ENCODE results near the gene POU2F3.
"Not testable (repeated sequence)": the region's sequence is repeated elsewhere in the genome, so short reads cannot be mapped to it uniquely, and the experiment has no call there.

POU2F3 gene

GRCh38 chr11:120249279-120250262, 9.6 kb downstream of the POU2F3 start:
- DNase-seq (ENCODE audit: low read depth in 3 of 3, low spot score in 1 of 3): no peak

DNA sequence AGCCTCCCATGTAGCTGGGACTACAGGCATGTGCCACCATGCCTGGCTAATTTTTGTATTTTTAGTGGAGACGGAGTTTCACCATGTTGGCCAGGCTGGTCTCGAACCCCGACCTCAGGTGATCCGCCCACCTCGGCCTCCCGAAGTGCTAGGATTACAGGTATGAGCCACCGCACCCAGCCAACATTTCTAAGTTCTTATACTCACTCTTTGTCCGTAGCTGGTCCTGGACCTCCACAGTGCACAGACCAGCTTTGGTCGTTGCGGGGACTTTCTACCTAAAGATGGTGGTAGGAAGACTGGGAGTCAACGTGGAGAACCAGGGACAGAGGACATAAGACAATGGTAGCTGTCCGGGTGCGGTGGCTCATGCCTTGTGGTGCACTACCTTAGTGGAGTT, 13.4 kb downstream of the POU2F3 start:
- not testable (repeated sequence) for DNase-seq (ENCODE audit: low read depth in 3 of 3, low spot score in 1 of 3)

- DNase-seq (ENCODE audit: low read depth in 3 of 3, low spot score in 1 of 3): no peak
Measured at GRCh38 chr11:120254788-120255518, 15.0 kb downstream of the POU2F3 start.

DNA sequence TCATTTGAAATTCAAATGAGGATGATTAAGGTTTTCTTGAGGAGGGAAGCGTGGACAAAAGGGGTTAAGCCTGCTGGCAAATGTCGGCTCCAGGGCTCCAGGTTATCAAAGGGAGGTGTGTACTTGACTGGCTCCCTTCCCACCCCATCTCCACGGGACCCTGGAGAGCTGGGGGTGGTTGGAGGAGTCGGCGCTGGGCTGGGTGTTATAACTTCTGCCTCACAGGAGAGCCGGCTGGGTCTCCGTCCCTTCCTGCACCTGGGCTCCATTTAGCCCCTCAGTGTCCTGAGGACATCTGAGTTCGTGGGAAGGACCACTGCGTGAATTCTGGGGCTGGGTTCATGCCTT, 15.6 kb downstream of the POU2F3 start:
- DNase-seq (ENCODE audit: low read depth in 3 of 3, low spot score in 1 of 3): no peak

DNA sequence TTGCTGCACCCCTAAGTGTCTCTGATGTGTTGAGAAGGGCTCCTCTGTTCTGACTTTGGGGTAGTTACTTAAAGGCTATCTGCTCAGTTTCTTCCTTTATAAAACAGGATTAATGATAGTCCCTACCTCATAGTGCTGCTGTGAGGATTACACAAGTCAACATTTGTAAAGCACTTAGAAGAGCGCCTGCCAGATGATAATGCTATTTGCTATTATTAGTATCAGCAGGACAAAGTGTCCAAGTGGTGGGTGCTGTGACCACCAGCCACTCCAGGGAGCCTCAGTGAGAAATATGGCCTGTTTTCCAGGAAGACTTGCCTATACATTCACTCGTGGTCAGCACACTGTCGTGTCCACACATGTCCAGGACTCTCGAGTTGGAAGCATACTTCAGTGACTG, 16.2 kb downstream of the POU2F3 start:
- no peak for DNase-seq (ENCODE audit: low read depth in 3 of 3, low spot score in 1 of 3)

- DNase-seq (ENCODE audit: low read depth in 3 of 3, low spot score in 1 of 3): no peak
Measured at GRCh38 chr11:120256779-120257178, 16.8 kb downstream of the POU2F3 start.

DNA sequence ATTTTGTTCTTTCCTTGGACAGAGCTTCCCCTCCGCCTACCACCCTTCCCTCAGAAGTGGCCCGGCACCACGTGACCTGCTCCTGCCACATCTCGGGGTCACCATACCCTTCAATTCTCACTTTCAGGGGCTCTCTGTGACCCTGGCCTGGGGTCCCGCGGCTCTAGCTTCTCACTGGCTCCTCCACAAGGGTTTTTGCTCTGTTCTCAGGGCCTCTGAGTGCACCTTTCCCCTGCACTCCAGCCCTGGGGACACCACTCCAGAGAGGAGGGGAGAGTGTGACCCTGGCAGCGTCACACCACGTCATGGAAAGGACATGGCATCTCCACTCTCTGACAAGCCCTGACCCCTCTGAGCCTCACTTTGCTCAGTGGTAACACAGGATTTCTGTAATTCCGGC, 17.4 kb downstream of the POU2F3 start:
- DNase-seq (ENCODE audit: low read depth in 3 of 3, low spot score in 1 of 3): no peak

- DNase-seq (ENCODE audit: low read depth in 3 of 3, low spot score in 1 of 3): no peak
Measured at GRCh38 chr11:120258661-120259060, 18.7 kb downstream of the POU2F3 start.

DNA sequence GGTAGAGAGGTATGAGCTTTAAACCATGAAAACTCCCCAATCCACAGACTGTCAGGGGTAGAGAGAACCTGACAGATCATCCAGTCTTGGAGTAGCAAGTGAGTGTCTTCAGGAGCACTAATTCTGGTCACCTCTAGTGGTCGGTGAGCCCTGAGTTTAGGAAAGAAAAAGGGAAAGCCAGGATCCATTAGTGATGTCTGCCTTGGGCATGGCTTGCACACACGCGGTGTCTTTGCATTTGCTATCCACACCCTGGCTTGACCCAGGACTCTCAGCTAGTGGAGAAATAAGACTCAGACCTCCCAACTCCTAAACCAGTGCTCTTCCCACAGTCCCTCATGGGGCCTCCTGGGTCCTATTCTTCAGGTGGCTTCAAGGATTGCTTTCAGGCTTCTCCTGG, 19.3 kb downstream of the POU2F3 start:
- DNase-seq (ENCODE audit: low read depth in 3 of 3, low spot score in 1 of 3): no peak

GRCh38 chr11:120259988-120260565, 20.1 kb downstream of the POU2F3 start:
- DNase-seq (ENCODE audit: low read depth in 3 of 3, low spot score in 1 of 3): no peak

GRCh38 chr11:120260616-120261015, 20.7 kb downstream of the POU2F3 start:
- no peak for DNase-seq (ENCODE audit: low read depth in 3 of 3, low spot score in 1 of 3)

DNA sequence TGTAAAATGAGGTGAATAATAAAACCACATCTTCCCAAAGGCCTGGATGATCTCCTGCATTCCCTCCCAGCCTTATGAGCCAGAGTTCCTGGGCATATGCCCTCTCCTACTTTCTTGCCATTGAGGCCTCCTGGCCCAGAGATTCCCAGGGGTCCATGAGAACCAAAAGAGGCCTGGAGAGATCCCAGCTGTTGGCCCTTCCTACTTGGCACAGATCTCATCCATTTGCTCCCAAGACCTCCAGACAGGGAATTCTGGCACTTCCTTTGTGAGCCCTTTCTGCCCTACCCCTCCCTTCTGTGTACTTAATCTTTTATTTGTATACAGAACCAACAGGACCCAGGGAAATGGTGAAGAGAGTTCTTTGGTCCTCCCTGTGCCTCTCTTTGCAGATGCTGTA, 21.4 kb downstream of the POU2F3 start:
- DNase-seq (ENCODE audit: low read depth in 3 of 3, low spot score in 1 of 3): no peak

DNA sequence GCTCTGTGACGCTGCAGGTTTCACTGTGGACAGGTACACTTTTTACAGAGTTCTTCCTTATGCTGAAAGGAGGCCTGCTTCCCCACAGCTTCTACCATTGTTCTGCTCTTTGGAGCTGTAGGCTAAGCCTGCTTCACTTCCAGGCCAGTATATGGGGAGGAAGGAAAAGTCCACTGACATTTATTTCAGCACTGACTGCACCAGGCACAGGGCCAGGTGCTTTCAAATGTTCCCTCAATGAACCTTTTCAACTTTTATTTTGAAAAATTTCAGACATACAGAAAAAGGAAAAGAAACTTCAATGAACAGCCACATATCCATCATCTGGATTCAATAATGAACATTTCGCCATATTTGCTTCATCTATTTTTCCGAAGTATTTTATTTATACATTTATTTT, 22.0 kb downstream of the POU2F3 start:
- DNase-seq (ENCODE audit: low read depth in 3 of 3, low spot score in 1 of 3): no peak

DNA sequence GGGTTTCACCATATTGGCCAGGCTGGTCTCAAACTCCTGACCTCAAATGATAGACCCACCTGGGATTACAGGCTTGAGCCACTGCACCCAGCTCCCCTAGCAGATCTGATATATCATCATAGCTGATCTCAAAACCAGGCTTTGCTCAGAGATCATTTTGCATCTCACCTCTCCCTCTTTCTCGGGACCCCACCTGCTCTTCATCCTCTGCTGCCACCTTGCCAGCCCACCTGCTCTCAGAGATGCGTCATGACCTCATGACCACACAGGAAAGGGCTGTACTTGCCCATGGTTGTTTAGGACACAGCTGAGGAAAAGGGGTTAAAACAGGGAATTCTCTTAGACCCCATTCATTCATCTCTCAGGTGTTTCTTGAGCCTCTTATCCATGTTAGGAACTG, 27.4 kb downstream of the POU2F3 start:
- no peak for DNase-seq (ENCODE audit: low read depth in 3 of 3, low spot score in 1 of 3)

DNA sequence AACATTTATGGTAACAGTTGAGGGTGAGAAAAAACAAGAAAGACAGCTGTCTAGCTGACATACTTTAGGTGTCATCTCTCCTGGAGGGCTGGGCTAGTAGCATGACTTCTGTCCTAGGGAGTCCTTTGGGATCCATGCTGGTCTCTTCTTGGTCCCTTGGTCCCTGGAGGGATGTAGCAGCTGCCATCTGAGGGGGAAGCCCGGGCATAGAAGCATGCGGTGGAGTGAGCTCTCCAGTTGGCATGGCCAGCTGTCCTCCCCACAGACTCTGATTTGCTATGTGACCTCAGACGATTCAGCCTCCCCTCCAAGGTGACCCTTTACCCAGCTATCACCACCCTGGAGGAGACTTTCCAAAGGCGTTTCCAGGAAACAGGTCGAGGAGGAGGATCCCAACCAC, 28.7 kb downstream of the POU2F3 start:
- DNase-seq (ENCODE audit: low read depth in 3 of 3, low spot score in 1 of 3): no peak

- DNase-seq (ENCODE audit: low read depth in 3 of 3, low spot score in 1 of 3): no peak
Measured at GRCh38 chr11:120270386-120270785, 30.4 kb downstream of the POU2F3 start.

DNA sequence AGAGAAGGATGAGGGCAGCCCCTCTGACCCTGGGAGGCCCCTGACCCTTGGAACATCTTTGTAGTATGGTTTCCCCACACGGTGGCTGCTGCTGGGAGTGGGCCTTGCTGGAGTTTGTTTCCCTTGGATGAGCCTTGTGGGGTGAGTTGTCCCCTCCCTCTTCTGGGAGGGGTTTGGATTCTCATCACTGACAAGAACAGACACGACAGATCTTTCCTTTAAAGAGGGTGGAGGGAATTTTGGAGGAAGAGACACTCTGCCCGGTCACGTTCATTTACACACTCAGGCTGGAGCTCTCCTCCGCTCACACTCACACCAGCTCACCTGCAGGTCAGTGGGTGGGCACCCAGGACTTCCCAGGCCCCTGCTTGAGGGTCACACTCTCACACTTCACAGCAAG, 31.7 kb downstream of the POU2F3 start:
- no peak for DNase-seq (ENCODE audit: low read depth in 3 of 3, low spot score in 1 of 3)

GRCh38 chr11:120272303-120272702, 32.4 kb downstream of the POU2F3 start:
- no peak for DNase-seq (ENCODE audit: low read depth in 3 of 3, low spot score in 1 of 3)

DNA sequence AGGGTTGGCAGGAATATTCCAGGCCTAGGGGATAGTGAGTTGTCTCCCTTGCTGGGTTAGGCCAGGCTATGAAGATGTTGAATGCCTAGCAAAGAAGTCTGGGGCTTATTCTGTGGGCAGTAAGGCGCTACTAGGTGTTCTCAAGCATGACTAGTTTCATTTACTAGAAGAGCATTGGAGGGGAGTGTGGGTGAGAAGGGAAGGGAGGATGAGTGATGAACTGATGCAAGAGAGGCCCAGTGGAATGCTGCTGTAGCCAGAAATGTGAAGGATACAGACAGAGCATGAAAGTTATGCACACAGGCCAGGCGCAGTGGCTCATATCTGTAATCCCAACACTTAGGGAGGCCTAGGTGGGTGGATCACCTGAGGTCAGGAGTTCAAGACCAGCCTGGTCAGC, 33.5 kb downstream of the POU2F3 start:
- no peak for DNase-seq (ENCODE audit: low read depth in 3 of 3, low spot score in 1 of 3)

- DNase-seq (ENCODE audit: low read depth in 3 of 3, low spot score in 1 of 3): not testable (repeated sequence)
Measured at GRCh38 chr11:120273956-120274355, 34.0 kb downstream of the POU2F3 start.

DNA sequence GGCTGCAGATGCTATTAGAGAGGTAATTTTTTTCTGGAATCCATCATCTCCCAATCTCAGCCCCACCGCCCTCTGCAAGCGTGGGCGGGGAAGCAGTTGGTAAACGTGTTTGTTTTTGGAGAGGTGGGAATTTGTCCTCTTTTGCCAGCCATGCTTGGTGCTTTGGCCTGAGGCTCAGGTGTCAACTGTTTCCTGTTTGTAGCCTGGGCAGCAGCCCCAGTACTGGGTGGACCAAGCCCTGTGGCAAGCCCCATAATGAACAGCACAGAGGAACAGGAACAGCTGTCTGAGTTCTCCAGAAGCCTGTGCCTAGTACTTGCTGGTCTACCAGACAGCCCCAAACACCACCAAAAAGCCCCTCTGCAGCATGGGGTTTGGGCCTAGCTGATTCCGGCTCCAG, 39.6 kb downstream of the POU2F3 start:
- DNase-seq (ENCODE audit: low read depth in 3 of 3, low spot score in 1 of 3): no peak

DNA sequence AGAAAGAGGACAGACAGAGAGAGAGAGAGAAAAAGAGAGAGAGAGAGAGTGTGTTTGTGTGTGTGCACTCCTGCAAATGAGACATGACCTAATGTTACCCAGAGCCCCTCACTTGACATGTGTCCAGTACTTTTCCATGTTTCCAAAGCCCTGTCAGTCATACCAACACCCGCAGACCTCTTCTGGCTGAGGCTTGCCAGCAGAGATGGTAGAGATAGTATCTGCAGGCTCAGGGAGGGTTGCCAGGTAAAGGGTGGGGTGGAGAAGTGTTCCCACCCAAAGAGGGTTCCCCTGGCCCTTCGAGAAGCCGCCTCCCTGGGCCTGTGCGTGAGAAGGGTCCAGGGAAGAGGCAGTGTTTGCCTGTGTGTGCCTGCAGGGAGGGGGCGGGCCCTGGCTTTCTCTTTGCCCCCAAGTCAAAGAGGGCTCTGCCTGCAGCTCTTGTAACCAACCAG, 40.7 kb downstream of the POU2F3 start:
- DNase-seq (ENCODE audit: low read depth in 3 of 3, low spot score in 1 of 3): no peak
